HG03045 (cell line): ENCODE measurements around the gene PNLIPRP2.

ENCODE experiments used
- ATAC-seq: cut with Tn5 transposase; IDR thresholded peaks from one replicate; pipeline ENCODE4 v1.9.1; 2021; ENCODE audit warnings: mild to moderate bottlenecking, moderate library complexity; ENCODE audit not compliant: unreplicated experiment

Gene PNLIPRP2

GRCh38 chr10:116620423-116621400, at the start of gene PNLIPRP2:
PNLIPRP2 (plus strand) TSS chr10:116620953.
- no peak for ATAC-seq

GRCh38 chr10:116574797-116575196, 46.0 kb upstream of the PNLIPRP2 start:
- ATAC-seq, result no peak

GRCh38 chr10:116587878-116588591, 32.7 kb upstream of the PNLIPRP2 start:
- ATAC-seq, result no peak

GRCh38 chr10:116588995-116589394, 31.8 kb upstream of the PNLIPRP2 start:
- ATAC-seq, result no peak

- no peak for ATAC-seq
These were observed 30.8 kb upstream of the PNLIPRP2 start for GRCh38 chr10:116589926-116590325.

GRCh38 chr10:116590590-116591444, 29.9 kb upstream of the PNLIPRP2 start, which contains the start of gene PNLIPRP1:
PNLIPRP1 (plus strand) TSS chr10:116590959; CDS start chr10:116591130, 171 bp downstream.
- ATAC-seq, result no peak

GRCh38 chr10:116593139-116593740, 27.5 kb upstream of the PNLIPRP2 start:
- no peak for ATAC-seq

- no peak for ATAC-seq
These were observed 26.2 kb upstream of the PNLIPRP2 start for GRCh38 chr10:116594525-116595035.

GRCh38 chr10:116596062-116596461, 24.7 kb upstream of the PNLIPRP2 start:
- ATAC-seq, result no peak

- no peak for ATAC-seq
These were observed 23.2 kb upstream of the PNLIPRP2 start for GRCh38 chr10:116597543-116597942.

GRCh38 chr10:116598329-116598728, 22.4 kb upstream of the PNLIPRP2 start:
- ATAC-seq, result no peak

- no peak for ATAC-seq
These were observed 20.8 kb upstream of the PNLIPRP2 start for GRCh38 chr10:116599991-116600390.

- no peak for ATAC-seq
These were observed 17.9 kb upstream of the PNLIPRP2 start for GRCh38 chr10:116602648-116603400.

- no peak for ATAC-seq
These were observed 14.7 kb upstream of the PNLIPRP2 start for GRCh38 chr10:116606061-116606483.

GRCh38 chr10:116607336-116607735, 13.4 kb upstream of the PNLIPRP2 start:
- no peak for ATAC-seq

- no peak for ATAC-seq
These were observed 11.8 kb upstream of the PNLIPRP2 start for GRCh38 chr10:116608686-116609594.

- ATAC-seq, result no peak
These were observed 10.2 kb upstream of the PNLIPRP2 start for GRCh38 chr10:116610443-116611152.

GRCh38 chr10:116611153-116611545, 9.6 kb upstream of the PNLIPRP2 start:
- no peak for ATAC-seq
